ENCODE results near the gene PLEKHA6. TPM values are rescaled to one million over a fixed set of nuclear protein-coding genes. Genes with fewer than 3 reads are reported as not detected.

PLEKHA6 gene
- total RNA-seq = 1.3 TPM in 2 replicates

GRCh38 chr1:204359474-204360255 lies at the start of gene PLEKHA6:
TSS of gene PLEKHA6 (minus strand) at chr1:204359929. CDS start at chr1:204273727, 86,202 bp downstream.

DNA sequence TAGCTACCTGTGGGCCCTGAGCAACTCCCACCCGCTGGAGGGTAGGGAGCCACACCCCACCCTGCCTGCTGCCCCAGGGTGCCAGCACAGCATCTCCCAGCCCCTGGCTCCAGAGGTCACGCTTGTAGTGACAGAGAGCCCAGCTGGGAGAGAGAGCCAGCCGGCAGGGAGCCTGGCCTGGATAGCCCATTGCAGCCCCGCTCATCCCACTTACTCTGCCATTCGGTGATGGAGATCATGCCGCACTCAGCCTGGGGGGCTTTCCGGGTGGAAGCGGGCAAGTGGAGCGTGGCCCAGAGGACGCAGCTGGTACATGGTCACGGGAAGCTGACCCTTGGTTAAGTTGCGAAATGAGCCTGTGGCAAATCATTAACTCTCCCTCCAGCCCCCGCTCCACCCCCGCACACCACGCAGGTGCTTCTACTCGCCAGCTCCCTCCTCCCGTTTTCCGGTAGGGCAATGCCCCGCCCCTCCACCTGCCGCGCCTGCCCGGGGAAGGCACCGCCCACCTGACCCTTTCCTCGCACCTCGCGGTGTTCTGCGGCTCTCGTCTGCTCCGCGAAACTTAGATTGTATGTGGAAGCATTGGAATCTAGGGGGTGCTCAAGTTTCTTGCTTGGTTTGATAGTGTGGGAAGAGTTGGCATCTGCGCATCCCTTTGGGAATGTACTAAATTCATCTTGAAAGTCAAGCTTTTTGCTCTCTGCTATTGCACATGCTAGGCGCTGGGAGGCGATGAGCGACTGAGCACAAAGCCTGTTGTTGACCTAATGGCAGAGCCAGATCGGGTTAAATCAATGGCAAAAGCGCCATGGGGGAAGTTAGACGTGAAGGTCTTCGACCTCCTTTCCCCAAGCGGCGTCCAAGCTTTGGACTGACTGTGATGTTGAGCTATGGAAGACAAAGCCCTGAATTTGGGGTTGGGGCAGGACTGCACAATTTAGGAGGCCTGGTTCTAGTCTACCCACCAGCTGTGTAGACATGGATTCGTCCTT lies 145.8 kb downstream of the PLEKHA6 start, which contains the start of gene GOLT1A:
TSS of gene GOLT1A (minus strand) at position 321 of the 995 bp plus-strand sequence. CDS start at position 239, 82 bp downstream.

DNA sequence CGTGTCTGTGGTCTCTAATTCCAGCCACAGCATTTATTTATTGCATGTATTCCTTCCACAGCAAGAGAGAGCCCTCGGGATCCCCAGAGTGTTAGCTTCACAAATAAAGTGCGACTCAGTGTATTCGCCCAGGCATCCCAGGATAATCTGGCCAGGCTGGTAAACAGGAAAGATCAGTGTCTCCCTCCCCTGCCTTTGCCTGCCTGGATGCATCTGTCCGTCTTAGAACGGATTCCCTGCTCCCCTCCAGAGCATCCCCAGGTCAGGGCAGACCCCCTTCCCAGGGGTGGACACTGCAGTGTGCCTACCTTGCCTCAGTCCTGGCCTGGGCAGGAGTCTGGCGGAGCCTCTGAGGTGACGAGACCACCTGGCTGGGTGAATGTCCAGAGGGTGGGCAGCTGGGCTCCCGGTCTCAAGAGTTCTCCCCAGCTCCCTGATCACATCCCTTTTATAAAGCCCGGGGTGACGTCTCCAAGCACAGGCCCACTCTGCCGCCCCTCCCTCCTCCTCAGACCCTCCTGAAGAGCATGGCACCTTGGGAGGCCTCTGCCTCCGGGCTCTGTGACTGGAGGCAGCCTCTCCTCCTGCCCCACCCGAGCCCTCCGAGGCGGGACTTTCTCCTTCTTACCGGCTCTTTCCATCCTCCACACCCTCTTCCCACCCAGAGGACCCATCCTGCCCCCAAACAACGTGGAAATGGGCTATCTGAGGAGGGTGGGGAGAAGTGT lies 163.5 kb downstream of the PLEKHA6 start, which contains the start of gene KISS1:
TSS of gene KISS1 (minus strand) at position 424 of the 728 bp plus-strand sequence. CDS start 3,615 bp downstream, outside the sequence.

Other genes with a start within 250 kb of the PLEKHA6 start
- 12.9 and 13.1 TPM in 2 replicates for gene ETNK2, start 207.9 kb downstream of the PLEKHA6 start, total RNA-seq
- gene REN, start 193.6 kb downstream of the PLEKHA6 start, total RNA-seq = 0.39 and 0.40 TPM in 2 replicates
- gene KISS1, start 163.4 kb downstream of the PLEKHA6 start, total RNA-seq = 12.6 and 21.9 TPM in 2 replicates
- not detected in 2 replicates for gene GOLT1A, start 145.9 kb downstream of the PLEKHA6 start, total RNA-seq
- gene PPP1R15B, start 51.9 kb upstream of the PLEKHA6 start, total RNA-seq = 28.4 and 31.3 TPM in 2 replicates
- 13.1 and 18.1 TPM in 2 replicates for gene PIK3C2B, start 134.9 kb upstream of the PLEKHA6 start, total RNA-seq
- gene MDM4, start 156.5 kb upstream of the PLEKHA6 start, total RNA-seq = 7.7 and 8.1 TPM in 2 replicates

All from mammary microvascular endothelial cell (primary cell).